RWPE1 (cell line): Measurements from ENCODE around the gene C2CD2.

Source experiments
- CTCF ChIA-PET: fragments of 350-600 bp; sonication (Branson Sonifier 250); formaldehyde crosslinking; extraction: SDS; loops from one replicate; lab custom pipeline; 2021; lab: Yijun Ruan, JAX
- POLR2A ChIA-PET: fragments of 400-600 bp; formaldehyde crosslinking; extraction: SDS; loops from one replicate; lab custom pipeline; 2020; ENCODE audit warnings: antibody characterized with exemption; ENCODE audit not compliant: low non-redundant PET; lab: Yijun Ruan, JAX
- DNase-seq: peaks from one replicate; pipeline ENCODE4 v3.0.0; 2012; ENCODE audit warnings: low spot score
- H3K27ac ChIP-seq: fragments of 450-650 bp; 2 replicates; pipeline ENCODE4 v1.5.1; 2017
- TF ChIP-seq, protein P1 (sequence below): fragments of 450-650 bp; conservative IDR thresholded peaks from 2 replicates; pipeline ENCODE4 v1.5.1; 2017; ENCODE audit warnings: low read depth, mild to moderate bottlenecking

The C2CD2 gene

DNA sequence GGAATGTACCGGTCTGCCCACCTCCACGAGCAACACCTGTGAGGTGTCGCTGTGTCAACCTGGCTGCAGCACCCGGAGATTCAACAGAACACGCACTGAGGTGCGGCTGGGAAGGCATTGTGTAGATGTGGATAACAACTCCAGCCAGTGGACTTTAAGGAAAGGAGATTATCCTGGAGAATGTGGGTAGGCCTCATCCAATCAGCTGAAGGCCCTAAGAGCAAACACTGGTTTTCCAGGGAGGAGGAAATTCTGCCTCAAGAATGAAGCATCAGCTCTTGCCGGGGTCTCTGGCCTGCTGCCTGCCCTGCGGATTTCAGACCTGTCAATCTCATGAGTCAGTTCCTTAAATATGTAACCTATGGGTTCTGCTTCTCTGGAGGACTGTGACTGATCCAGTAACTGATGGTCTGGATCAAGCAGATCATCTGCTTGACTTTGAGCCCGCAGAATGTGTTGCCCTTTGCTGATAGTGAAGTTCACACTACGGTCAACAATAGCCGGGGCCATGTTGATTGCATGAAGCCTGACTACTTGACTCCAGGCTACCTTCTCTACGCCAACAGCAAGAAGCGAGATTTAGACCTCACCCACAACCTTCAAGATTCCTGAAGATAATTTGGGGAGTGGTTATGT lies 58.8 kb downstream of the C2CD2 start:
- H3K27ac ChIP-seq: no peak overlapping the region
- ChIA-PET CTCF (interaction anchor here (0.7 kb wide), 1 partner anchor 220 kb away, joined by 7 read pairs; no protein-coding TSS in a partner anchor), POLR2A (no interaction called here)
- no peak for DNase-seq
- TF ChIP-seq, protein P1, sequence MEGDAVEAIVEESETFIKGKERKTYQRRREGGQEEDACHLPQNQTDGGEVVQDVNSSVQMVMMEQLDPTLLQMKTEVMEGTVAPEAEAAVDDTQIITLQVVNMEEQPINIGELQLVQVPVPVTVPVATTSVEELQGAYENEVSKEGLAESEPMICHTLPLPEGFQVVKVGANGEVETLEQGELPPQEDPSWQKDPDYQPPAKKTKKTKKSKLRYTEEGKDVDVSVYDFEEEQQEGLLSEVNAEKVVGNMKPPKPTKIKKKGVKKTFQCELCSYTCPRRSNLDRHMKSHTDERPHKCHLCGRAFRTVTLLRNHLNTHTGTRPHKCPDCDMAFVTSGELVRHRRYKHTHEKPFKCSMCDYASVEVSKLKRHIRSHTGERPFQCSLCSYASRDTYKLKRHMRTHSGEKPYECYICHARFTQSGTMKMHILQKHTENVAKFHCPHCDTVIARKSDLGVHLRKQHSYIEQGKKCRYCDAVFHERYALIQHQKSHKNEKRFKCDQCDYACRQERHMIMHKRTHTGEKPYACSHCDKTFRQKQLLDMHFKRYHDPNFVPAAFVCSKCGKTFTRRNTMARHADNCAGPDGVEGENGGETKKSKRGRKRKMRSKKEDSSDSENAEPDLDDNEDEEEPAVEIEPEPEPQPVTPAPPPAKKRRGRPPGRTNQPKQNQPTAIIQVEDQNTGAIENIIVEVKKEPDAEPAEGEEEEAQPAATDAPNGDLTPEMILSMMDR: no peak

GRCh38 chr21:41894511-41894910 lies 59.3 kb downstream of the C2CD2 start:
- no peak for DNase-seq
- POLR2A ChIA-PET: no interaction called here
- TF ChIP-seq, protein P1: no peak
- CTCF ChIA-PET: no interaction called here
- no peak overlapping the region for H3K27ac ChIP-seq

- POLR2A ChIA-PET: no interaction called here
- TF ChIP-seq, protein P1: no peak
- CTCF ChIA-PET: no interaction called here
- H3K27ac ChIP-seq: no peak overlapping the region
- no peak for DNase-seq
Observed at GRCh38 chr21:41892726-41893125, 61.1 kb downstream of the C2CD2 start.

GRCh38 chr21:41891132-41891531 lies 62.7 kb downstream of the C2CD2 start:
- TF ChIP-seq, protein P1: no peak

DNA sequence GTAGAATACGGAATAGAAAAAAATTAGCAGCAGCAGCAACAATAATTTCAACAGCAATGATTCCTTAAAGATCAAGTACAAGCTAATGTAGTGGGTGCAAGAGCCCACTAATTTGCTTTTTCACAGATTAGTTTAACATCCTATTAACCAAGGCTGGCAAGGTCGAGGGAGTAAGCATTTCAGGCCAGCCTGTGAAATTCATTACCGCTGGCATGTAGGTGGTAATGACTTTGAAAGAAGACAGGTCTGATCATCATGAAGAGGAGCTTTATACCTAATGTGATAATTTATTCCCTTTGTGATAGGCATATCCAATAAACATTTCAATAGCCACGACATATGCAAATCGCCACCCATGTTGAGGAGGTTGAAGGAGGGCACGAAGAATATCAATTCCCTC lies 63.5 kb downstream of the C2CD2 start:
- no peak for DNase-seq
- CTCF ChIA-PET: no interaction called here
- POLR2A ChIA-PET: no interaction called here
- no peak overlapping the region for H3K27ac ChIP-seq
- TF ChIP-seq, protein P1: no peak

More at GRCh38 chr21:41891132-41891531, 62.7 kb downstream of the C2CD2 start:
- POLR2A ChIA-PET: no interaction called here
- no peak overlapping the region for H3K27ac ChIP-seq
- DNase-seq: no peak
- CTCF ChIA-PET: interaction anchor here (0.7 kb wide), 1 partner anchor 234 kb away, joined by 3 read pairs; no protein-coding TSS in a partner anchor

- POLR2A ChIA-PET: no interaction called here
- no peak for DNase-seq
- H3K27ac ChIP-seq: no peak overlapping the region
- CTCF ChIA-PET: no interaction called here
- TF ChIP-seq, protein P1: no peak
Observed at GRCh38 chr21:41888749-41889376, 65.0 kb downstream of the C2CD2 start.
